Muscle layer of colon (tissue), 2 donors: Measurements from ENCODE around the gene ZC3H15.
"Not testable (repeated sequence)": the region's sequence is repeated elsewhere in the genome, so short reads cannot be mapped to it uniquely, and the experiment has no call there.

Source experiments
- H3K27ac ChIP-seq: one replicate; pipeline ENCODE4 v1.7.0; 2013; ENCODE audit warnings: low read depth, mild to moderate bottlenecking, low read length, moderate library complexity
- H3K27me3 ChIP-seq, 2 donors: one replicate each; pipeline ENCODE4 v1.7.0; 2013; ENCODE audit warnings: low read length in 2 of 2, mild to moderate bottlenecking in 2 of 2; ENCODE audit not compliant: insufficient read depth in 2 of 2, control insufficient read depth in 1 of 2
- H3K36me3 ChIP-seq: one replicate; pipeline ENCODE4 v1.7.0; 2013; ENCODE audit warnings: mild to moderate bottlenecking, low read length; ENCODE audit not compliant: insufficient read depth
- H3K4me1 ChIP-seq: one replicate; pipeline ENCODE4 v1.7.0; 2013; ENCODE audit warnings: mild to moderate bottlenecking, low read length; ENCODE audit not compliant: insufficient read depth
- H3K4me3 ChIP-seq, 2 donors: one replicate each; pipeline ENCODE4 v1.7.0; 2013; ENCODE audit warnings: low read length in 2 of 2, low read depth in 1 of 2, mild to moderate bottlenecking in 1 of 2, moderate library complexity in 1 of 2
- H3K9ac ChIP-seq: one replicate; pipeline ENCODE4 v1.7.0; 2013; ENCODE audit warnings: low read length
- H3K9me3 ChIP-seq: one replicate; pipeline ENCODE4 v1.7.0; 2013; ENCODE audit warnings: mild to moderate bottlenecking, low read length
- donor health status: abdominal sarcoma.
- donor health status: Adenocarcinoma of cecum.

ZC3H15 gene

GRCh38 chr2:186466743-186467142, 19.3 kb upstream of the ZC3H15 start:
- H3K9ac ChIP-seq: no peak overlapping the region
- H3K36me3 ChIP-seq: no peaks in the 10 kb centered on the region
- no peak overlapping the region for H3K27ac ChIP-seq
- H3K4me1 ChIP-seq: no peaks in the 10 kb centered on the region
- no peaks in the 10 kb centered on the region for H3K27me3 ChIP-seq
- no peak overlapping the region for H3K4me3 ChIP-seq
- no peaks in the 10 kb centered on the region for H3K9me3 ChIP-seq

- no peak overlapping the region for H3K27ac ChIP-seq
- no peak overlapping the region for H3K9ac ChIP-seq
- no peaks in the 10 kb centered on the region for H3K36me3 ChIP-seq
- H3K4me1 ChIP-seq: no peaks in the 10 kb centered on the region
- H3K9me3 ChIP-seq: no peaks in the 10 kb centered on the region
- no peaks in the 10 kb centered on the region for H3K27me3 ChIP-seq
- no peak overlapping the region for H3K4me3 ChIP-seq
Observed at GRCh38 chr2:186467421-186467820, 18.6 kb upstream of the ZC3H15 start.

- H3K27ac ChIP-seq, H3K36me3 ChIP-seq, H3K9me3 ChIP-seq, H3K4me3 ChIP-seq, H3K9ac ChIP-seq, H3K4me1 ChIP-seq, H3K27me3 ChIP-seq: not testable (repeated sequence)
Observed at GRCh38 chr2:186472722-186473493, 13.2 kb upstream of the ZC3H15 start.

- H3K27me3 ChIP-seq, H3K36me3 ChIP-seq, H3K4me1 ChIP-seq, H3K4me3 ChIP-seq, H3K9me3 ChIP-seq, H3K27ac ChIP-seq, H3K9ac ChIP-seq: not testable (repeated sequence)
Observed at GRCh38 chr2:186474239-186474638, 11.8 kb upstream of the ZC3H15 start.

GRCh38 chr2:186477790-186478189, 8.3 kb upstream of the ZC3H15 start:
- H3K27me3 ChIP-seq: no peaks in the 10 kb centered on the region
- no peaks in the 10 kb centered on the region for H3K4me1 ChIP-seq

DNA sequence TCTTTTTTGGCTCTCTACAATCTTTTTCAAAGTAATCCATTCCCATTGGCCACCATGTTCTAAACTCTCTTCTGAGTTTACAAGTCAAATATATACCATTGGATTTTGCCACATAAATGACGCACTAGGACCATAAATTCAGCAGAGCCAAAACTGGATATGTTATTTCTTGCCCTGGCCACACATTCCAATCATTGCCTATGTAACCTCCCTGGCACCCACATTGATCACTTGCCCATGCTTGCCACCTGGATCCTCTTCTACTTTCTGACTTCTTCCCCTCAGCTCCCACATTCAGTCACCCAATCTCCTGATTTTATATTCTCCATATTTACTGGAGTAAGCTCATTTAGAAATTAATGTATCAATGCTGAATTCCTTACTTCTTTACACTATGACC, 5.1 kb upstream of the ZC3H15 start:
- Histone ChIP-seq H3K9ac (no peak overlapping the region), H3K4me1 (no peaks in the 10 kb centered on the region), H3K36me3 (no peaks in the 10 kb centered on the region), H3K9me3 (no peaks in the 10 kb centered on the region), H3K4me3 (no peak overlapping the region), H3K27ac (no peak overlapping the region), H3K27me3 (no peaks in the 10 kb centered on the region)

More at GRCh38 chr2:186477790-186478189, 8.3 kb upstream of the ZC3H15 start:
- H3K4me3 ChIP-seq: no peak overlapping the region
- no peak overlapping the region for H3K9ac ChIP-seq
- H3K36me3 ChIP-seq: no peaks in the 10 kb centered on the region
- H3K9me3 ChIP-seq: no peaks in the 10 kb centered on the region
- no peak overlapping the region for H3K27ac ChIP-seq

GRCh38 chr2:186484062-186484735, 1.9 kb upstream of the ZC3H15 start:
- Histone ChIP-seq H3K4me3 (no peak overlapping the region), H3K27me3 (no peaks in the 10 kb centered on the region), H3K27ac (no peak overlapping the region), H3K4me1 (peaks cover 18% of the 10 kb centered on the region), H3K9ac (no peak overlapping the region), H3K36me3 (no peaks in the 10 kb centered on the region), H3K9me3 (no peaks in the 10 kb centered on the region)

- no peaks in the 10 kb centered on the region for H3K9me3 ChIP-seq
- peak overlapping the region; percentile 84 for H3K9ac ChIP-seq
- peak overlapping the region; percentile 93 for H3K27ac ChIP-seq
- H3K4me1 ChIP-seq: peaks cover 29% of the 10 kb centered on the region
- no peaks in the 10 kb centered on the region for H3K36me3 ChIP-seq
- no peaks in the 10 kb centered on the region for H3K27me3 ChIP-seq
- H3K4me3 ChIP-seq: peak overlapping the region; percentile 91 to 96
Observed at GRCh38 chr2:186485576-186485870, 537 bp upstream of the ZC3H15 start.

DNA sequence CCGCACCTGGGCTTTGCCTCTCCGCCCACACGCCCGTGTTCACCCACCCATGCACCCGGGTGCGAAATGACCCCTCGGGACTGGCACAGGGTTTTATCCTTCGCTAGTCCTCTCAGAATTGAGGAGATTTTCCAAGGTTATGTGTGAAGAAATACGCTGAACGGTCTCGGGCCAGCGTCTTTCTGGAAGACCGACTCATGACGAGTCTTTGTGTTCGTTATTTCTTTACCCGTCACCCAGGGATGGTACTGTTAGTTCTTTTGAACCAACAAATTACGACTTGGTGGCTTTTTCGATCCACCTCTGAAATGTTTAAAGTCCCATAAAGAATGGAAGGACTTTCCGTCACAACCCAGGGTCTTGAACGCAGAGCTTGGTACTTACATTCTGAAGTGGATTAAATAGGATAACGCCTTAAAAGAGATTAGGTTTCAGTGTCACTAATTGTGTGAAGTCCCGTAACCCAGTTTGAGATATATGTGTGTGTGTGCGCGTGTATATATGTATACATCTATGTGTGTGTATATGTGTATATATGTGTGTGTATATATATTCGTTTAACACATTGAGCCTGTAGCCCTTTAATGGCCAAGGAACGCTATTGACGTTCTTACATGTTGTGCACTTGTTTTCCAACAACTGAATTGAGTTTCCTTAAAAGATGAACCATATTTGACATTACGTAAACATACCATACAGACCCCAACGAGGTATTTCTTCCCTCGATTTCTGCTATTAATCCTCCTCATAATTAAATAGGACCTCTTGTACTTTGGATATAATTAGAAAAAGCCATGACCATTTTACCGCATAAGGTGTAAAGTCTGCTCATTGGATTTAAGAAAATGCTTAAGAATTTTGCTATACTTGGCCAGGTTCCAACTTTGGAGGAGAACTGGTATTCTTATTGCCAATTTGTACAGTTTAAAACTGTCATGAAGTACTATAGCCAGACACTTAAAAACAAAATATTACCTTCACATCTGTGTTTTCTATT, 889 bp downstream of the ZC3H15 start:
- Histone ChIP-seq H3K4me3 (peak overlapping the region; percentile 91 to 96), H3K27me3 (no peaks in the 10 kb centered on the region), H3K4me1 (peaks cover 42% of the 10 kb centered on the region), H3K9me3 (no peaks in the 10 kb centered on the region), H3K27ac (peak overlapping the region; percentile 93), H3K9ac (peak overlapping the region; percentile 84), H3K36me3 (no peaks in the 10 kb centered on the region)

DNA sequence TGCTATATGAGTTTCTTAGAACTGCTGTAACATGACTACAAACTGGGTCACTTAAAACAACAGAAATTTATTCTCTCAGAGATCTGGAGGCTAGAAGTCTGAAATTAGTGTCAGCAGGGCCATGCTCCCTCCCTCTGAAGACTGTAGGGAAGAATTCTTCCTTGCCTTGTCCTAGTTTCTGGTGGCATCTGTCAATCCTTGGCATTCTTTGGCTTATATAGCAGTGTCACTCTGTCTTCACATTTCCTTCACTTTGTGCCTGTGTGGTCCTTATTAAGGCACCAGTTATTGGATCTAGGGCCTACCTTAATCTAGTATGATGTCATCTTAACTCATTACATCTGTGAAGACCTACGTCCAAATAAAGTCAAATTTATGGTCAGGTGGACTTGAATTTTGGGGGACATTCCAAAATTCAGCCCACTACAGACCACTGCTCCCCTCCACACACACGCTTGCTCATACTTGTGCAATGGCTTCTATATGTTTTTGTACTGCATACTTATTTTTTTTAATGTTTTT, 7.6 kb downstream of the ZC3H15 start:
- peaks cover 48% of the 10 kb centered on the region for H3K4me1 ChIP-seq
- peaks cover 26% of the 10 kb centered on the region for H3K36me3 ChIP-seq
- H3K9me3 ChIP-seq: no peaks in the 10 kb centered on the region
- no peaks in the 10 kb centered on the region for H3K27me3 ChIP-seq
- H3K4me3 ChIP-seq: no peak overlapping the region
- H3K27ac ChIP-seq: no peak overlapping the region
- no peak overlapping the region for H3K9ac ChIP-seq

GRCh38 chr2:186496401-186496800, 10.3 kb downstream of the ZC3H15 start:
- H3K4me1 ChIP-seq: peaks cover 24% of the 10 kb centered on the region
- no peak overlapping the region for H3K9ac ChIP-seq
- H3K9me3 ChIP-seq: no peaks in the 10 kb centered on the region

More at GRCh38 chr2:186496401-186496800, 10.3 kb downstream of the ZC3H15 start:
- Histone ChIP-seq H3K27me3 (no peaks in the 10 kb centered on the region), H3K4me3 (no peak overlapping the region), H3K36me3 (peaks cover 41% of the 10 kb centered on the region), H3K27ac (no peak overlapping the region)
